Activated CD8-positive, alpha-beta memory T cell treated with anti-CD3 and anti-CD28 coated beads, Interleukin-2, amount 10 ng/mL, durations not matched to agents 7 days and 5 days (primary cell): ENCODE results near the gene CCDC167. TPM values are rescaled to one million over a fixed set of nuclear protein-coding genes. Genes with fewer than 3 reads are reported as not detected.
"Not testable (repeated sequence)": the region's sequence is repeated elsewhere in the genome, so short reads cannot be mapped to it uniquely, and the experiment has no call there.

Experiments used
- ATAC-seq: fragments of 150-1000 bp; cut with Tn5 transposase; one replicate; pipeline ENCODE4 v1.10.0; 2021; ENCODE audit warnings: moderate library complexity
- CTCF ChIA-PET: fragments of 350-600 bp; sonication (Branson Sonifier 250); formaldehyde crosslinking; loops from one replicate; lab custom pipeline; 2021; ENCODE audit warnings: antibody characterized with exemption; lab: Charles Lee
- DNase-seq: peaks from one replicate; pipeline ENCODE4 v3.0.0-alpha.2; 2020
- H3K27ac Mint-ChIP-seq: one replicate; pipeline ENCODE4 v1.8.0; 2021; ENCODE audit warnings: mild to moderate bottlenecking, mixed read lengths
- H3K27me3 Mint-ChIP-seq: one replicate; pipeline ENCODE4 v1.8.0; 2021; ENCODE audit warnings: mixed read lengths
- H3K36me3 Mint-ChIP-seq: one replicate; pipeline ENCODE4 v1.8.0; 2021; ENCODE audit warnings: mild to moderate bottlenecking, mixed read lengths
- H3K4me1 Mint-ChIP-seq: one replicate; pipeline ENCODE4 v1.8.0; 2021; ENCODE audit warnings: mixed read lengths
- H3K4me3 Mint-ChIP-seq: one replicate; pipeline ENCODE4 v1.8.0; 2021; ENCODE audit warnings: mild to moderate bottlenecking, moderate library complexity, mixed read lengths
- H3K9me3 Mint-ChIP-seq: one replicate; pipeline ENCODE4 v1.8.0; 2022; ENCODE audit warnings: low read depth, mixed read lengths
- total RNA-seq, 2 experiments: library from RNA; stranded (reverse); gene quantifications; one replicate each; pipeline ENCODE4 v1.2.3, GENCODE V29; 2021

The CCDC167 gene
- total RNA-seq, 2 experiments from 2014 or later = 73.8 to 83.4 TPM

GRCh38 chr6:37501632-37502491 is 2.2 kb upstream of the CCDC167 start:
- H3K4me1 Mint-ChIP-seq = peaks cover 65% of the 10 kb centered on the region
- CTCF ChIA-PET = interaction anchor here (0.7 to 10.2 kb wide), 7 partner anchors 10 to 64 kb away, joined by 3 to 79 read pairs (median 3); no protein-coding TSS in a partner anchor
- peak; percentile 53 for DNase-seq
- H3K36me3 Mint-ChIP-seq = peaks cover 6% of the 10 kb centered on the region
- no peak for ATAC-seq
- H3K27ac Mint-ChIP-seq = peak overlapping the region; percentile 93
- peak overlapping the region; percentile 16 for H3K4me3 Mint-ChIP-seq
- H3K27me3 Mint-ChIP-seq = no peaks in the 10 kb centered on the region
- H3K9me3 Mint-ChIP-seq = no peaks in the 10 kb centered on the region

GRCh38 chr6:37500904-37501303 is 1.2 kb upstream of the CCDC167 start:
- not testable (repeated sequence) for H3K36me3 Mint-ChIP-seq, H3K9me3 Mint-ChIP-seq, DNase-seq, H3K4me3 Mint-ChIP-seq, H3K27ac Mint-ChIP-seq, ATAC-seq, H3K27me3 Mint-ChIP-seq
- CTCF ChIA-PET = interaction anchor here (1.7 to 10.2 kb wide), 2 partner anchors 15 to 65 kb away, joined by 6 to 79 read pairs; no protein-coding TSS in a partner anchor
- peaks cover 73% of the 10 kb centered on the region for H3K4me1 Mint-ChIP-seq

GRCh38 chr6:37500294-37500608 is 558 bp upstream of the CCDC167 start:
- H3K4me3 Mint-ChIP-seq = peak overlapping the region; percentile 95

GRCh38 chr6:37496951-37497885 is 2.5 kb downstream of the CCDC167 start:
- peaks cover 75% of the 10 kb centered on the region for H3K4me1 Mint-ChIP-seq
- CTCF ChIA-PET = interaction anchor here (1.3 to 2.2 kb wide), 3 partner anchors 12 to 69 kb away, joined by 3 to 6 read pairs (median 5); no protein-coding TSS in a partner anchor

More at GRCh38 chr6:37500294-37500608, 558 bp upstream of the CCDC167 start:
- H3K9me3 Mint-ChIP-seq = no peaks in the 10 kb centered on the region
- DNase-seq = no peak
- ATAC-seq = no peak
- peak overlapping the region; percentile 97 for H3K27ac Mint-ChIP-seq
- no peaks in the 10 kb centered on the region for H3K27me3 Mint-ChIP-seq
- peaks cover 8% of the 10 kb centered on the region for H3K36me3 Mint-ChIP-seq
- CTCF ChIA-PET = interaction anchor here (0.7 to 10.2 kb wide), 4 partner anchors 16 to 118 kb away, joined by 3 to 79 read pairs (median 3); no protein-coding TSS in a partner anchor
- peaks cover 79% of the 10 kb centered on the region for H3K4me1 Mint-ChIP-seq

GRCh38 chr6:37495244-37495934 is 4.3 kb downstream of the CCDC167 start:
- peaks cover 80% of the 10 kb centered on the region for H3K4me1 Mint-ChIP-seq

More at GRCh38 chr6:37496951-37497885, 2.5 kb downstream of the CCDC167 start:
- Mint-ChIP-seq H3K4me3 (peak overlapping the region; percentile 7), H3K36me3 (peaks cover 15% of the 10 kb centered on the region), H3K9me3 (no peaks in the 10 kb centered on the region), H3K27me3 (no peaks in the 10 kb centered on the region), H3K27ac (no peak overlapping the region)
- DNase-seq (no peak), ATAC-seq (no peak)

GRCh38 chr6:37493661-37493995 is 6.1 kb downstream of the CCDC167 start:
- CTCF ChIA-PET = no interaction called here
- Mint-ChIP-seq H3K36me3 (peaks cover 13% of the 10 kb centered on the region), H3K4me3 (no peak overlapping the region), H3K9me3 (no peaks in the 10 kb centered on the region), H3K27me3 (no peaks in the 10 kb centered on the region), H3K27ac (no peak overlapping the region), H3K4me1 (peaks cover 76% of the 10 kb centered on the region)
- no peak for ATAC-seq
- DNase-seq = no peak

More at GRCh38 chr6:37495244-37495934, 4.3 kb downstream of the CCDC167 start:
- H3K27ac Mint-ChIP-seq = peak overlapping the region; percentile 30
- no peak overlapping the region for H3K4me3 Mint-ChIP-seq
- H3K9me3 Mint-ChIP-seq = no peaks in the 10 kb centered on the region
- peaks cover 15% of the 10 kb centered on the region for H3K36me3 Mint-ChIP-seq
- ATAC-seq (no peak), DNase-seq (no peak)
- no peaks in the 10 kb centered on the region for H3K27me3 Mint-ChIP-seq
- CTCF ChIA-PET = interaction anchor here (0.6 to 1.6 kb wide), 8 partner anchors 10 to 170 kb away, joined by 3 to 7 read pairs (median 3); no protein-coding TSS in a partner anchor

- Mint-ChIP-seq H3K9me3 (no peaks in the 10 kb centered on the region), H3K27me3 (no peaks in the 10 kb centered on the region), H3K4me3 (no peak overlapping the region), H3K4me1 (peaks cover 77% of the 10 kb centered on the region), H3K27ac (no peak overlapping the region), H3K36me3 (peaks cover 11% of the 10 kb centered on the region)
- CTCF ChIA-PET = interaction anchor here (1.3 kb wide), 1 partner anchor 155 kb away, joined by 3 read pairs; no protein-coding TSS in a partner anchor
- DNase-seq (no peak), ATAC-seq (no peak)
These were observed 6.6 kb downstream of the CCDC167 start for GRCh38 chr6:37492991-37493660.

- Mint-ChIP-seq H3K9me3 (no peaks in the 10 kb centered on the region), H3K27me3 (no peaks in the 10 kb centered on the region), H3K4me3 (no peak overlapping the region), H3K4me1 (peaks cover 75% of the 10 kb centered on the region), H3K36me3 (peaks cover 10% of the 10 kb centered on the region), H3K27ac (peak overlapping the region; percentile 34)
- CTCF ChIA-PET = interaction anchor here (0.9 to 2.4 kb wide), 5 partner anchors 10 to 156 kb away, joined by 3 to 7 read pairs (median 4); no protein-coding TSS in a partner anchor
- DNase-seq = no peak
- no peak for ATAC-seq
These were observed 7.3 kb downstream of the CCDC167 start for GRCh38 chr6:37492236-37492972.

- H3K4me3 Mint-ChIP-seq = no peak overlapping the region
- H3K9me3 Mint-ChIP-seq = no peaks in the 10 kb centered on the region
- ATAC-seq (peak; percentile 10), DNase-seq (no peak)
- peak overlapping the region; percentile 52 for H3K27ac Mint-ChIP-seq
- peaks cover 70% of the 10 kb centered on the region for H3K4me1 Mint-ChIP-seq
- H3K27me3 Mint-ChIP-seq = no peaks in the 10 kb centered on the region
- CTCF ChIA-PET = interaction anchor here (0.9 to 2.4 kb wide), 5 partner anchors 10 to 157 kb away, joined by 3 to 7 read pairs (median 4); no protein-coding TSS in a partner anchor
- H3K36me3 Mint-ChIP-seq = peaks cover 8% of the 10 kb centered on the region
These were observed 7.9 kb downstream of the CCDC167 start for GRCh38 chr6:37491830-37492208.

GRCh38 chr6:37491171-37491829 is 8.4 kb downstream of the CCDC167 start:
- no peak for DNase-seq
- H3K27me3 Mint-ChIP-seq = no peaks in the 10 kb centered on the region
- ATAC-seq = peak; percentile 18
- H3K36me3 Mint-ChIP-seq = peaks cover 6% of the 10 kb centered on the region
- CTCF ChIA-PET = interaction anchor here (0.9 to 3.5 kb wide), 7 partner anchors 11 to 76 kb away, joined by 3 to 16 read pairs (median 4); no protein-coding TSS in a partner anchor
- H3K4me3 Mint-ChIP-seq = no peak overlapping the region
- H3K4me1 Mint-ChIP-seq = peaks cover 64% of the 10 kb centered on the region
- peak overlapping the region; percentile 52 for H3K27ac Mint-ChIP-seq
- no peaks in the 10 kb centered on the region for H3K9me3 Mint-ChIP-seq

- no peaks in the 10 kb centered on the region for H3K27me3 Mint-ChIP-seq
- no peak overlapping the region for H3K4me3 Mint-ChIP-seq
- no peaks in the 10 kb centered on the region for H3K9me3 Mint-ChIP-seq
- H3K27ac Mint-ChIP-seq = peak overlapping the region; percentile 77
- DNase-seq (no peak), ATAC-seq (no peak)
- H3K36me3 Mint-ChIP-seq = peaks cover 7% of the 10 kb centered on the region
- CTCF ChIA-PET = interaction anchor here (1.1 to 3.5 kb wide), 4 partner anchors 26 to 76 kb away, joined by 3 to 16 read pairs (median 5); no protein-coding TSS in a partner anchor
- H3K4me1 Mint-ChIP-seq = peaks cover 60% of the 10 kb centered on the region
These were observed 9.0 kb downstream of the CCDC167 start for GRCh38 chr6:37490536-37491170.
